ENCODE data around the gene NUDT8.

DNA sequence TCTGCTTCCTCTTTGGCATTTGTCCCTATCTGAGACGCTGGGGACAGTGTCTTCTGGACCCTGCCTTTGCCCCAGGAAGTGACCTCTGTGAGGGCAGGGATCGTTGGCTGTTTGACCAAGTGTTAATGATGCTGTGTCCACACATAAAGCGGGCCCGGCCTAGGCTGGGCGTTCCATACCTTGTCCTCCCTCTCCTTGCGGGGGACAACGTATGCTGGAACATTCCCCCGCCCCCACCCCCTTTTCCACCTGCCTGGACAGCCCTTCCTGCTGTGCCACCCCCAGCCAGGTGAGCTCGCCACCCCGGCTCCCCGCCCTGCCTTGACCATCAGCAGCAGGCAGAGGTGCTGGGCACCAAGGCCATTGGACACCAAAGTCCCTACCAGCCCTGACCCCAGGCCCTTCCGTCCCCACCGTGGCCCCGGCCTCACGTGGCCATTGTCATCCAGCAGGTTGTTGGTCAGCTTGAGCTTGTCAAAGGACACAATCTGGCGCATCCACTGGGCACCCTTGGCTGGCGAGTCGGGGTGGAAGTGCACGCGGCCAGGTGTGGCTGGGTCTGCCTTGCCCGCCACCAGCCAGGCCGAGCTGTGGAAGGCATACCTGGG, 4.1 kb upstream of the NUDT8 start:
- TF ChIP-seq, protein P1, sequence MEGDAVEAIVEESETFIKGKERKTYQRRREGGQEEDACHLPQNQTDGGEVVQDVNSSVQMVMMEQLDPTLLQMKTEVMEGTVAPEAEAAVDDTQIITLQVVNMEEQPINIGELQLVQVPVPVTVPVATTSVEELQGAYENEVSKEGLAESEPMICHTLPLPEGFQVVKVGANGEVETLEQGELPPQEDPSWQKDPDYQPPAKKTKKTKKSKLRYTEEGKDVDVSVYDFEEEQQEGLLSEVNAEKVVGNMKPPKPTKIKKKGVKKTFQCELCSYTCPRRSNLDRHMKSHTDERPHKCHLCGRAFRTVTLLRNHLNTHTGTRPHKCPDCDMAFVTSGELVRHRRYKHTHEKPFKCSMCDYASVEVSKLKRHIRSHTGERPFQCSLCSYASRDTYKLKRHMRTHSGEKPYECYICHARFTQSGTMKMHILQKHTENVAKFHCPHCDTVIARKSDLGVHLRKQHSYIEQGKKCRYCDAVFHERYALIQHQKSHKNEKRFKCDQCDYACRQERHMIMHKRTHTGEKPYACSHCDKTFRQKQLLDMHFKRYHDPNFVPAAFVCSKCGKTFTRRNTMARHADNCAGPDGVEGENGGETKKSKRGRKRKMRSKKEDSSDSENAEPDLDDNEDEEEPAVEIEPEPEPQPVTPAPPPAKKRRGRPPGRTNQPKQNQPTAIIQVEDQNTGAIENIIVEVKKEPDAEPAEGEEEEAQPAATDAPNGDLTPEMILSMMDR (conservative IDR thresholded peaks at IDR 0.05): no peak
- no peak for TF ChIP-seq ZFX (IDR thresholded peaks at IDR 0.05)

Data from C4-2B (cell line).